Cardiac muscle cell (in vitro differentiated cells and primary cell): ENCODE results near the gene FXYD1. TPM values are rescaled to one million over a fixed set of nuclear protein-coding genes. Genes with fewer than 3 reads are reported as not detected.
A peak's percentile ranks its signal among the peaks of the same experiment; 100 is the strongest.
"Not testable (repeated sequence)": the region's sequence is repeated elsewhere in the genome, so short reads cannot be mapped to it uniquely, and the experiment has no call there.

ENCODE experiments used
- DNase-seq, 2 donors: peaks; one replicate each; pipeline versions ENCODE4 v3.0.0 to v3.0.0-alpha.2; 2010 to 2017; ENCODE audit warnings: low read depth in 1 of 2, low spot score in 1 of 2
- H3K27ac ChIP-seq: fragments of 200-600 bp; sonication (generic); 2 replicates; pipeline ENCODE4 v1.5.1; 2016
- H3K27me3 ChIP-seq: fragments of 200-600 bp; sonication (generic); 2 replicates; pipeline ENCODE4 v1.6.0; 2016; ENCODE audit warnings: control low read depth
- H3K36me3 ChIP-seq: fragments of 200-600 bp; sonication (generic); 2 replicates; pipeline ENCODE4 v1.5.1; 2016; ENCODE audit warnings: control low read depth
- H3K4me1 ChIP-seq: fragments of 200-600 bp; sonication (generic); 2 replicates; pipeline ENCODE4 v1.8.1; 2017; ENCODE audit warnings: low read depth, mild to moderate bottlenecking, mixed run types
- H3K4me3 ChIP-seq: fragments of 200-600 bp; sonication (generic); 2 replicates; pipeline ENCODE4 v1.5.1; 2016; ENCODE audit warnings: mild to moderate bottlenecking
- H3K9me3 ChIP-seq: fragments of 200-600 bp; sonication (generic); 2 replicates; pipeline ENCODE4 v1.5.1; 2017; ENCODE audit warnings: low read depth, mild to moderate bottlenecking, control low read depth
- polyA plus RNA-seq: library from polyadenylated mRNA; unstranded; fragments of >200 nt; fragmentation: Nextera tagmentation; extraction: Ambion mirVana; gene quantifications from 2 replicates; pipeline ENCODE4 v1.2.1, GENCODE V29; 2016
- total RNA-seq: library from RNA; depleted of rRNA; stranded (reverse); fragments of >200 nt; gene quantifications from 2 replicates; pipeline ENCODE4 v1.2.3, GENCODE V29; 2016
- TF ChIP-seq, protein P1 (sequence below): IDR thresholded peaks from 2 replicates; pipeline ENCODE4 v1.5.1; 2012; ENCODE audit warnings: low read depth, mild to moderate bottlenecking, low read length

The FXYD1 gene
- total and polyA plus RNA-seq, 2 experiments from 2014 or later, result 154 to 314 TPM

DNA sequence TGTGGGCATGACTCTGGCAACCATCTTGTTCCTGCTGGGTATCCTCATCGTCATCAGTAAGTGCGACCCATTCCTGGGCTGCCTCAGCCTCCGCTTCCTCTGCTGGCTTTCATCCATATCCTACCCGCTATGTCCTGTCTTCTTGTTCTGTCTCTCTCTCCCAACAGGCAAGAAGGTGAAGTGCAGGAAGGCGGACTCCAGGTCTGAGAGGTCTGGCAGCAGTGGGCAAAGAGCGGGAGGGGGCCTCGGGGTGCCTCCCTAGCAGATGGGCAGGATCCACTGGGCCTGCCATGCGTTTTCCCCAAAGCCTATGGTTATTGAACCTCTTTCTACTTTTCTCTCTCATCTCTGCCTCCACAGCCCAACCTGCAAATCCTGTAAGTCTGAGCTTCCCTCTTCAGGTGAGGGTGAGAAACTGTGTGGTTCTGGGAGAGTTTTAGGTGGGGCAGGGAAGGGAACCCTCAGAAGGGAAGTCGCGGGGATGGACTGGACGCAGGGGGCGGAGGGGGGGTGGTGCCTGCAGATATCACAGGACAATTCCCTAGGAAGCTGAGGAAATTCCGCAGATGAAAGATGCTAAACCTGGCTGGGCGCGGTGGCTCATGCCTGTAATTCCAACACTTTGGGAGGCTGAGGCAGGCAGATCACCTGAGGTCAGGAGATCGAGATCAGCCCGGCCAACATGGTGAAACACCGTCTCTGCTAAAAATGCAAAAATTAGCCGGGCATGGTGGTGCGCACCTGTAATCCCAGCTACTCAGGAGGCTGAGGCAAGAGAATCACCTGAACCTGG, 12.8 kb downstream of the FXYD1 start:
- Histone ChIP-seq H3K9me3 (no peaks in the 10 kb centered on the region), H3K27ac (no peak overlapping the region), H3K36me3 (no peaks in the 10 kb centered on the region), H3K4me3 (no peak overlapping the region), H3K27me3 (peaks cover 27% of the 10 kb centered on the region), H3K4me1 (peaks cover 6% of the 10 kb centered on the region)
- no peak for DNase-seq
- TF ChIP-seq, protein P1, sequence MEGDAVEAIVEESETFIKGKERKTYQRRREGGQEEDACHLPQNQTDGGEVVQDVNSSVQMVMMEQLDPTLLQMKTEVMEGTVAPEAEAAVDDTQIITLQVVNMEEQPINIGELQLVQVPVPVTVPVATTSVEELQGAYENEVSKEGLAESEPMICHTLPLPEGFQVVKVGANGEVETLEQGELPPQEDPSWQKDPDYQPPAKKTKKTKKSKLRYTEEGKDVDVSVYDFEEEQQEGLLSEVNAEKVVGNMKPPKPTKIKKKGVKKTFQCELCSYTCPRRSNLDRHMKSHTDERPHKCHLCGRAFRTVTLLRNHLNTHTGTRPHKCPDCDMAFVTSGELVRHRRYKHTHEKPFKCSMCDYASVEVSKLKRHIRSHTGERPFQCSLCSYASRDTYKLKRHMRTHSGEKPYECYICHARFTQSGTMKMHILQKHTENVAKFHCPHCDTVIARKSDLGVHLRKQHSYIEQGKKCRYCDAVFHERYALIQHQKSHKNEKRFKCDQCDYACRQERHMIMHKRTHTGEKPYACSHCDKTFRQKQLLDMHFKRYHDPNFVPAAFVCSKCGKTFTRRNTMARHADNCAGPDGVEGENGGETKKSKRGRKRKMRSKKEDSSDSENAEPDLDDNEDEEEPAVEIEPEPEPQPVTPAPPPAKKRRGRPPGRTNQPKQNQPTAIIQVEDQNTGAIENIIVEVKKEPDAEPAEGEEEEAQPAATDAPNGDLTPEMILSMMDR, result no peak

DNA sequence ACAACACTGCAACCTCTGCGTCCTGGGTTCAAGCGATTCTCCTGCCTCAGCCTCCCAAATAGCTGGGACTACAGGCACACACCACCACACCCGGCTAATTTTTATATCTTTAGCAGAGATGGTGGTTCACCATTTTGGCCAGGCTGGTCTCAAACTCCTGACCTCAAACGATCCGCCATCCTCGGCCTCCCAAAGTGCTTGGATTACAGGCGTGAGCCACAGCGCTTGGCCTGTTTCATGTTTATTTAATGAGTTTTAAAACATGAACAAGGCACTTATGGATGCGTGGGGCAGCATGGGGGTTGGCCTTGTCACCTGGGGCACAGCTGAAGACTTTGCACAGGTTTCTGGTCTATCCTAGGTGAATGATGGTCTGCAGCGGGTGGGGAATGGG, 14.5 kb downstream of the FXYD1 start:
- H3K27me3 ChIP-seq, result peaks cover 27% of the 10 kb centered on the region
- not testable (repeated sequence) for DNase-seq, H3K36me3 ChIP-seq, H3K9me3 ChIP-seq, H3K4me1 ChIP-seq, H3K27ac ChIP-seq, H3K4me3 ChIP-seq

DNA sequence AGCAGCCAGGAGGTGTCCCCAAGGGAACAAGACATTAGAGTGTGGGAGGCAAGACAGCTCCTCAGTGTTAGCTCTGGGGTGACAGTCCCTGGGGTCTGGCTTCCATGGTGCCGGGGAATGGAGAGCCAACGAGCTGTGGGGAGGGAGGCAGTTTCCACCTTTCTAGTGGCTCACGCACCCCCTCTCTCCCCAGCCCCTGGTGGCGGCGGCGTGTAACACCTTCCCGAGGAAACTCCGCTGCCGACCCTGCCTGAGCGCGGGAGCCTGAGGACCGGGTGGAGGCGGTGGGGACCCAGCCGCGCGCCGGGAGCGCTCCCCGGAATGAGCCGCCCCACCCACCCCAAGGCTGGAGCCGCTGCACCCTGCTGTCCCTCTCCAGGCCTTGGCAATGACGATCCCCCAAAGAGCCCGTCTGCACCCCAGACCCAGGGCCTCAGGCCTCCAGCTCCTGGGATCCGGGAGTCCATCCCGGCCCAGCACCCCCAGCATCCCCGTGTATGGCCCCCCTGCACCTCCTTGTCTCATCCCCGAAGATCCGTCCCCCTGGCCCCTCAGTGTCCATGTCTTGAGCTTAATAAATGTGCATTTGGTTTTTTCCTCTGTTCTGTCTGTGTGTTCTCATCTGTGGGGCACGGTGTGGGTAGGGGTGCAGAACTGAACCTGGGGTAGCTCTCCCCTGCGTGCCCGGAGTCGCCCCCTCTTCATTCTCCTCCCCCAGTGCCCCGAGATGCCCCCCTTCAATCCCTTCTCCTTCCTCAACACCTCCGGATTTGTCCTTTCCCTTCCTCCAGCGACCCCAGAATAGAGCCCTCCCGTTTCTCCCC, 15.3 kb downstream of the FXYD1 start:
- TF ChIP-seq, protein P1, result peak; percentile 65
- Histone ChIP-seq H3K9me3 (no peaks in the 10 kb centered on the region), H3K27me3 (peaks cover 27% of the 10 kb centered on the region), H3K4me1 (peaks cover 6% of the 10 kb centered on the region), H3K36me3 (no peaks in the 10 kb centered on the region), H3K27ac (no peak overlapping the region), H3K4me3 (peak overlapping the region; percentile 39)
- peak; percentile 48 to 55 for DNase-seq

DNA sequence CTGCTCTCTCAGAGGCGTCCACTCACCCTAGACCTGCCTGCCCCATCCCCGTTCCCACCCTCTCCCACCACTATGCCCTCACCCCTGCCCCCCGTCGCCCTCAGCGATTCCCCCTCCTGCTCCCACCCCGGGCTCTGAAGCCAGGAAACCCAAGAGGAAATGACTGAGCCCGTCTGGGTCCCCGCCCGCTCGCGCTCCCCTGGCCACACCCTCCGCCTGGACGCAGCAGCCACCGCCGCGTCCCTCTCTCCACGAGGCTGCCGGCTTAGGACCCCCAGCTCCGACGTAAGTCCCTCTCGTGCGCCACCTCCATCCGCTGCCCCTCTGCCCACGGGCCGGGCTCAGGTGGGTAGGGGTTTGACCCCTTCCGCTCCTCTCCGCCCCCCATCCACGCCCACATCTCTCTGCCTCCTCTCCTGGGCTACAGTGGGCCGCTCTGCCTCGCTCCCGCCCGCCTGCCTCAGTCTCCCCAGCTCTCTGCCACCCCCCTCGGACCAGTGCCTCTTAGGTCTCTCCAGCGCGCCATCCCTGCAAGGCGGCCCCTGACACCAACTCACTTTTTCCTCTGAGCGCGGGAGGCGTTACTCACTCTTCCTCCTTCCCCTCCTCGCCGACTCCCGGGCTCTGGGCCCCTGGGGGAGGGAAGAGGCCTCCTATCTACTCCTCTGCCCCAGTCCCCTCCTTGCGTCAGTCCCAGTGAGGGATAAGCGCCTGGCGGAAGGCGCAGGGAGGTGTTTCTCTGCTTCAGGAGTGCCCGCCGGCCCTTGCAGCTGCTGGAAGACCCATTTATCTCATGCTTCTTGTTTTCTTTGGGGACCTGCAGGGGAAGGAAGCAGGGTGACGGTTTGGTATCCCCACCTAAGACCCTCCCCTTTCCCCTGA, 16.1 kb downstream of the FXYD1 start, which contains the start of gene FXYD5:
FXYD5 (plus strand) TSS at position 211 of the 882 bp plus-strand sequence. CDS start 816 bp downstream, outside the sequence.
- Histone ChIP-seq H3K27ac (no peak within 1 kb of the TSS), H3K27me3 (peaks cover 27% of the 10 kb centered on the region), H3K36me3 (no peaks in the 10 kb centered on the region), H3K4me1 (peaks cover 6% of the 10 kb centered on the region), H3K9me3 (no peaks in the 10 kb centered on the region), H3K4me3 (peak within 1 kb of the TSS; percentile 39)
- DNase-seq, result peak in 1 of 2 donors; percentile 88
- TF ChIP-seq, protein P1, result peak; percentile 15

DNA sequence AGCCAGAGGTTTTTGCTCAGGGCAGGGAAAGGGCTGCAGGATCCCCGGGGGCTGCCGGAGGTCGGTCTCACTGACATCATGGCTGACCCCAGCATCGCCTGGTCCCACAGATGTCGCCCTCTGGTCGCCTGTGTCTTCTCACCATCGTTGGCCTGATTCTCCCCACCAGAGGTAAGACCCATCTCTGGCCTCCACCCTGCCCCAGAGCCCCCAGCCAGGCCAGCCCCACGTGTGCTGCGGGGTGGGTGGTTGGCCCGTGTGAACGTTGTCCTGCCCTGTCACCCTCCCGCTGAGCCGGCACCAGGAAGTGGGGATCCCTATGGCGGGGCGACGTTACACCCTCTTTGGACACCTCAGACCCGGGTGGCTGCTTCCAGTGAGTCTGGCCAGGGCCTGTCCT, 16.8 kb downstream of the FXYD1 start:
- H3K27ac ChIP-seq, result no peak overlapping the region
- H3K36me3 ChIP-seq, result no peaks in the 10 kb centered on the region
- DNase-seq, result no peak
- peaks cover 6% of the 10 kb centered on the region for H3K4me1 ChIP-seq
- peaks cover 27% of the 10 kb centered on the region for H3K27me3 ChIP-seq
- TF ChIP-seq, protein P1, result no peak
- H3K9me3 ChIP-seq, result no peaks in the 10 kb centered on the region
- H3K4me3 ChIP-seq, result peak overlapping the region; percentile 39
